Muscle of leg (tissue), 11 donors: Measurements from ENCODE around the gene TTLL13. TPM values are rescaled to one million over a fixed set of nuclear protein-coding genes. Genes with fewer than 3 reads are reported as not detected.
A peak's percentile ranks its signal among the peaks of the same experiment; 100 is the strongest.
"Not testable (repeated sequence)": the region's sequence is repeated elsewhere in the genome, so short reads cannot be mapped to it uniquely, and the experiment has no call there.

ENCODE experiments used
- DNase-seq: peaks from one replicate; pipeline ENCODE4 v3.0.0; 2013
- H3K27ac ChIP-seq: one replicate; pipeline ENCODE4 v1.5.1; 2013; ENCODE audit warnings: mild to moderate bottlenecking, low read length, control low read depth
- H3K27me3 ChIP-seq: one replicate; pipeline ENCODE4 v1.6.1; 2013; ENCODE audit warnings: low read length; ENCODE audit not compliant: control insufficient read depth, insufficient read depth
- H3K36me3 ChIP-seq: one replicate; pipeline ENCODE4 v1.6.1; 2013; ENCODE audit warnings: low read length; ENCODE audit not compliant: control insufficient read depth, insufficient read depth
- H3K4me1 ChIP-seq: one replicate; pipeline ENCODE4 v1.6.1; 2013; ENCODE audit warnings: low read length; ENCODE audit not compliant: control insufficient read depth, insufficient read depth
- H3K4me3 ChIP-seq: one replicate; pipeline ENCODE4 v1.5.1; 2013; ENCODE audit warnings: low read length, control low read depth
- H3K9me3 ChIP-seq: replicated peaks from 2 replicates; pipeline ENCODE4 v1.6.1; 2013; ENCODE audit warnings: low read depth, low read length; ENCODE audit not compliant: control insufficient read depth
- WGBS: methylation state at CpG from one replicate; pipeline ENCODE4 v1.1.5; 2013; ENCODE audit warnings: missing lambda C conversion rate; ENCODE audit not compliant: insufficient coverage; 5-methylcytosine and 5-hydroxymethylcytosine counted together
- polyA plus RNA-seq, 8 donors: library from polyadenylated mRNA; unstranded; fragments of 120-200 nt; gene quantifications; one replicate each; pipeline versions ENCODE4 v1.2.1 to v1.2.3, GENCODE V29; 2013; ENCODE audit warnings: inconsistent platforms in 1 of 8, low replicate concordance in 1 of 8; ENCODE audit not compliant: insufficient read length in 8 of 8, insufficient read depth in 1 of 8
- total RNA-seq: library from RNA; stranded (reverse); fragments of 120-200 nt; gene quantifications from one replicate; pipeline ENCODE4 v1.2.4, GENCODE V29; 2013

TTLL13 gene
- total and polyA plus RNA-seq, 9 donors: 0.09 to 0.86 (median 0.11) TPM; not detected in 4

DNA sequence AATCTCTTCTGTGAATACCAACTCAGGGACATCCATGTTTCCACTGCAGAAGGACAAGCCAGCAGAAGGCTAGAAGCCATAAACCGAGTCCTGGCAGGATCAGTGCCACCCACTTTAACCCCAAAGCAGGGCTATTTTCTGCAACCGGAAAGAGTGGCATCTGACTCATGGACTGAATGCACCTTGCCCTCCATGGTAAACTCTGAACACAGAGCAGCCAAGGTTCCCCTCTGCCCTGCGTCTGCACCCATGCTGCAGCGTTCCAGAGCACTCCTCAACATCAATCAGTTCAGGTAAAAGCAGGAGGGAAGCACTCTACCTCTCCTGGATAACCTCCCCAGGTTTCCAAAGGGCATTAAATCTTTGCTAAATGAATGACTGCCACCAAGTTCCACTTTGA is 15.3 kb downstream of the TTLL13 start:
- peaks cover 16% of the 10 kb centered on the region for H3K36me3 ChIP-seq
- H3K4me3 ChIP-seq: peak overlapping the region; percentile 96
- H3K27ac ChIP-seq: peak overlapping the region; percentile 97
- WGBS: 46% methylated on average over 3 of the region's 4 CpGs
- no peaks in the 10 kb centered on the region for H3K27me3 ChIP-seq
- peaks cover 17% of the 10 kb centered on the region for H3K4me1 ChIP-seq
- DNase-seq: no peak
- no peaks in the 10 kb centered on the region for H3K9me3 ChIP-seq

DNA sequence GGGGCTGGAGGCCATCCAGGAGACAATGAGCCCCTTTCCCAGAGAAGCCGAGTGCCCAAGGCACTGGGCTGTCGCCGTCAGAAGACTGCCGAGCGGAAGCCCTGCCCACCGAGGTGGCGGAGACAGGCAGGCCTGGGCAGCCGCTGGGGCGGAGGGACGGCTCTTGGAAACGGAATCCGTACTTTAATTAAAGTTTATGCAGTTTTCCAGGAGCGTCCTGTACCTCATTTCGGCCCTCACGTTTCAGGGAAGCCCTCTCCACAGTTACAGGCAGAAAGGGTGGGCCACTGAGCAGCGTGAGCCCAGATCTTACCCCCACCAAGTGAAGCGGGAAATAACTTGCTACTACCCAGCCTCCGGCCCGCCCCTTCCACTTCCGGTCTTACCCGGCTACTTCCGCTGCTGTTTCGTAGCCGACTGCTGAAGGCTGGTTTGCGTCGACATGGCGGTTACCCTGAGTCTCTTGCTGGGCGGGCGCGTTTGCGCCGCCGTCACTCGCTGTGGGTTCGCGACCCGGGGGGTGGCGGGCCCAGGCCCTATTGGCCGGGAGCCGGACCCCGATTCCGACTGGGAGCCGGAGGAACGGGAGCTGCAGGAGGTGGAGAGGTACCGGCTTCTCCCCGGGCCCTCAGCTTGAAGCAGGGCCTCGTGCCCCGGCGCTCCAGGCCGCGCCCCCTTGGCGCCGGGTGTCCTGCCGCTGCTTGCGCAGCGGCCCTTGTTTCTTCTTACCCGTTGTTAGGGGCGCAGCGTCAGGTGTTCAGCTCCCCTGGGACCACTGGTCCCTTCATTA is 16.1 kb downstream of the TTLL13 start, which contains the start of gene NGRN:
Gene NGRN (plus strand): TSS at position 402 of the 790 bp plus-strand sequence. CDS start 41 bp downstream, at position 443.
- Histone ChIP-seq H3K27ac (peak within 1 kb of the TSS; percentile 97), H3K9me3 (no peaks in the 10 kb centered on the region), H3K4me1 (peaks cover 23% of the 10 kb centered on the region), H3K36me3 (peaks cover 23% of the 10 kb centered on the region), H3K4me3 (peak within 1 kb of the TSS; percentile 96), H3K27me3 (no peaks in the 10 kb centered on the region)
- DNase-seq: peak; percentile 98
- WGBS: under 1% methylated on average over 58 of the region's 59 CpGs

DNA sequence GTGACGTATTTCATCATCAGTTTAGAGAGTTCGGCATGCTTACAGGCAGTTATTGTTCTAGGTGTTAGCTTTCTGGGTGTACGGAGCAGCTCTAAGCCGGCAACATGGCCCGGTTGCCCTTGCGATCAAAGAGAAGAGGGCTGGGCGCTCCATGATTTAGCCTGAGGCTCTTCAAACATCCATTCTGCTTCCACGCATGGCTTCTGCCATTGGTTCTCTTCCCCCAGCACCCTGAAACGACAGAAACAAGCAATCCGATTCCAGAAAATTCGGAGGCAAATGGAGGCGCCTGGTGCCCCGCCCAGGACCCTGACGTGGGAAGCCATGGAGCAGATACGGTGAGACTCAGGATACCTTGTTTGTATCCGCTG is 16.7 kb downstream of the TTLL13 start:
- H3K36me3 ChIP-seq: peaks cover 29% of the 10 kb centered on the region
- 0% methylated on average over 10 of the region's 16 CpGs for WGBS
- peak overlapping the region; percentile 96 for H3K4me3 ChIP-seq
- no peak for DNase-seq
- H3K9me3 ChIP-seq: no peaks in the 10 kb centered on the region
- peak overlapping the region; percentile 97 for H3K27ac ChIP-seq
- H3K27me3 ChIP-seq: no peaks in the 10 kb centered on the region
- peaks cover 27% of the 10 kb centered on the region for H3K4me1 ChIP-seq

DNA sequence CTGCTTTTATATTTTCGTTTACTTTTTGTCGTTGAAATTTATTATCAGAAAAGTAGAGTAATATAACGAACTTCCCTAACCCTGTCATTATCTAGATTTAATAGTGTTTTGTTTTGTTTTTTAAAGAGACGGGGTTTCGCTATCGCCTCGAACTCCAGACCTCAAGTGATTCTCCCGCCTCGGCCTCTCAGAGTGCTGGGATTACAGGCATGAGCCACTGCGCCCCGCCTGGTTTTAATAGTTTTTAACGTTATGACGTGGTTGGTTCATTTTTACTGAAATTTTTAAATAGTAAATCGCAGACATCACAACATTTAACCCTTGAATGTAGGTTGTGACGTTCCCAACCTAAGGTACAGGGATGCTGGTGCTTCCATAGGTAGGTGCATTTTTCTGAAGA is 17.1 kb downstream of the TTLL13 start:
- no peaks in the 10 kb centered on the region for H3K27me3 ChIP-seq
- peak; percentile 32 for DNase-seq
- no CpG with 5 or more reads among the region's 15 CpGs for WGBS
- H3K4me3 ChIP-seq: peak overlapping the region; percentile 96
- H3K9me3 ChIP-seq: no peaks in the 10 kb centered on the region
- H3K4me1 ChIP-seq: peaks cover 30% of the 10 kb centered on the region
- peaks cover 33% of the 10 kb centered on the region for H3K36me3 ChIP-seq
- H3K27ac ChIP-seq: peak overlapping the region; percentile 97

DNA sequence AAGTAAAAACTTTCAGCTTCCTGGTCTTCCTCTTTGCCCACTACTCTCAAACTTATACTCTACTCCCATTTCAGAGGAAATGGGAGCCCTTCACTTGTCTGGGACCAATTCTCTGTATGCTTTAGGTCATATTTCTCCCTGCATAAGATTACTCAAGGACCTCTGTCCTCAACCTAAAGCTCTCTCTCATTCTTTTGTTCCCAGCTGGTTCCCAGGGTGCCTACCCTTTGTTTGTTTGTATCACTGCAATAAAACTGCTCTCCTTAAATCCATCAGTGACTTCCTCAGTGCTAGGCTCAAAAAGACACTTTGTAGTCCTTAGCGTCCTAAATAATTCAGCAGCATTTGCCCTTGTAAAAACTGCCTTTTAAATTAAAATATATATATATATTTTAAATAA is 19.1 kb downstream of the TTLL13 start:
- no peaks in the 10 kb centered on the region for H3K27me3 ChIP-seq
- H3K4me3 ChIP-seq: no peak overlapping the region
- no peaks in the 10 kb centered on the region for H3K9me3 ChIP-seq
- H3K27ac ChIP-seq: no peak overlapping the region
- no CpG with 5 or more reads among the region's 1 CpG for WGBS
- DNase-seq: no peak
- H3K4me1 ChIP-seq: peaks cover 34% of the 10 kb centered on the region
- peaks cover 50% of the 10 kb centered on the region for H3K36me3 ChIP-seq

DNA sequence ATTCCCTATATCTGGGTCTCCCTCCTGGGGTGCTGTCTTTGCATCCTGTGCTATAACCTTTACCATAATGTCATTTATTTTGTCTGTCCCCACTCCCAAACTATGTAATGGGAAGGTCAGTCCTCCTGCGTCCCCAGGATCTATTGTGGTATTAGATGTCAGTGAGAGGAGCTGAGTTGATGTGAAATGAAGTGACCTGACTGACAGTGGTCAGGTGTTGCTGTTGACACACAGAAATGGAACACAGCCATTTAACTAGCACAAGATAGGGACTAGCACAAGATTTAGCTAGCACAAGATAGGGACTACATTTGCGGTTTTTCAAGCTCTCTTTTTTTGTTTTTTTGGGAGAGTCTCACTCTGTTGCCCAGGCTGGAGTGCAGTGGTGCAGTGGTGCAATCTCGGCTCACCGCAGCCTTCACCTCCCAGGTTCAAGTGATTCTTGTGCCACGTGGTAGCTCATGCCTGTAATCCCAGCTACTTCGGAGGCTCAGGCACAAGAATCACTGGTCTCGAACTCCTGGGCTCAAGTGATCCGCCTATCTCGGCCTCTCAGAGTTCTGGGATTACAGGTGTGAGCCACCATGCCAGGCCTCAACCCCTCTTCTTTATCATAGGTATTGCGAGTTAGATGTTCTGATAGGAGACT is 21.3 kb downstream of the TTLL13 start:
- DNase-seq: peak; percentile 30
- H3K36me3 ChIP-seq: peaks cover 62% of the 10 kb centered on the region
- peak overlapping the region; percentile 42 for H3K27ac ChIP-seq
- no peaks in the 10 kb centered on the region for H3K27me3 ChIP-seq
- 93% methylated on average over 5 of the region's 10 CpGs for WGBS
- no peak overlapping the region for H3K4me3 ChIP-seq
- peaks cover 29% of the 10 kb centered on the region for H3K4me1 ChIP-seq
- H3K9me3 ChIP-seq: no peaks in the 10 kb centered on the region

DNA sequence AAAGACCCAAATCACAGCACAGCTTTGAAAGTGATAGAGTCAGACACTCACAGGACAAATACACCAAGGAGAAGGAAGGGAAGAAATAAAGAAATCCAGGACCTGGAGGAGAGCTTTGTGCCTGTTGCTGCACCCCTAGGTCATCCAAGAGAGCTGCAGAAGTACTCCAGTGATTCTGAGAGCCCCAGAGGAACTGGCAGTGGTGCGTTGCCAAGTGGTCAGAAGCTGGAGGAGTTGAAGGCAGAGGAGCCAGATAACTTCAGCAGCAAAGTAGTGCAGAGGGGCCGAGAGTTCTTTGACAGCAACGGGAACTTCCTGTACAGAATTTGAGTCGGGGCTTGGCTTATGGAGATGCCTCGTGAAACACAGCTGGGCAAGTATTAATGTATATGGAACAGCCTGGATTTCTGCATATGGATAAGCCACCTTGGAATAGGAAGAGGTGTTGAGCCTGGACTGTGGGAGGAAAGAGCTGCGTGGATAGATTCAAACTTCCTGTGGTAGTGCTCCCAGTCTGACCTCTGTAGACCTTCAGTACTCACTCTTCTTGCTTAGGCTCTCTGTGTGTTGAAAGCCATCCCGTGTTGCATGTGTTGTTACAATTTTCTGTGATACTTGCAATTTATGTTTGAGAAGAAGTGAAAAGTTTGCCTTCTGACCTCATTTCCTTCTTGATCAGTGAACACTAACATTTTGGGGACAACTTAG is 22.3 kb downstream of the TTLL13 start:
- H3K27me3 ChIP-seq: no peaks in the 10 kb centered on the region
- DNase-seq: no peak
- H3K36me3 ChIP-seq: peaks cover 62% of the 10 kb centered on the region
- no peak overlapping the region for H3K27ac ChIP-seq
- H3K9me3 ChIP-seq: no peaks in the 10 kb centered on the region
- WGBS: 53% methylated on average over 5 of the region's 7 CpGs
- H3K4me3 ChIP-seq: no peak overlapping the region
- H3K4me1 ChIP-seq: peaks cover 27% of the 10 kb centered on the region

DNA sequence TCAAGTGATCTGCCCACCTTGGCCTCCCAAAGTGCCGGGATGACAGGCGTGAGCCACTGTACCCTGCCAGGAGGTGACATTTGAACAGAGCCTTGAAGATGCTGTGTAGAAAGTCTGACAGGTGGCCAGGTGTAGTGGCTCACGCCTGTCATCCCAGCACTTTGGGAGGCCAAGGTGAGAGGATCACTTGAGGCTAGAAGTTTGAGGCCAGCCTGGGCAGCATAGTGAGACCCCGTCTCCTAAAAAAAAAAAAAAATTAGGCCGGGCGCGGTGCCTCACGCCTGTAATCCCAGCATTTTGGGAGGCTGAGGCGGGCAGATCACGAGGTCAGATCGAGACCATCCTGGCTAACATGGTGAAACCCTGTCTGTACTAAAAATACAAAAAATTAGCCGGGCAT is 29.1 kb downstream of the TTLL13 start:
- H3K27ac ChIP-seq, H3K9me3 ChIP-seq, H3K27me3 ChIP-seq, DNase-seq, H3K4me3 ChIP-seq, H3K4me1 ChIP-seq: not testable (repeated sequence)
- H3K36me3 ChIP-seq: peaks cover 12% of the 10 kb centered on the region
- WGBS: 100% methylated on average over 6 of the region's 12 CpGs

DNA sequence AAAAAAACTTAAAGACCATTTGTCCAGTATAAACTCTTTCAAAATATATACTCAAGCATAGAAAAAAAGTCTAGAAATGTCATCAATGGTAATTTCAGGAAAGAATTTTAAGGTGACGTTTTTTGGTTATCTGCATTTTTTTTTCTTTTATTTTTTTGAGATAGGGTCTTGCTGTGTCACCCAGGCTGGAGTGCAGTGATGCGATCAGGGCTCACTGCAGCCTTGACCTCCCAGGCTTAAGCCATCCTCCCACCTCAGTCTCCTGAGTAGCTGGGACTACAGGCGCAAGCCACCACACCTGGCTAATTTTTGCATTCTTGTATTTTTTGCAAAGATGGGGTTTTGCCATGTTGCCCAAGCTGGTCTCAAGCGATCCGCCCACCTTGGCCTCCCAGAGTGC is 31.4 kb downstream of the TTLL13 start:
- H3K4me3 ChIP-seq, H3K36me3 ChIP-seq, H3K27ac ChIP-seq, H3K27me3 ChIP-seq, H3K4me1 ChIP-seq, H3K9me3 ChIP-seq, DNase-seq: not testable (repeated sequence)
- 64% methylated on average over 2 of the region's 5 CpGs for WGBS

DNA sequence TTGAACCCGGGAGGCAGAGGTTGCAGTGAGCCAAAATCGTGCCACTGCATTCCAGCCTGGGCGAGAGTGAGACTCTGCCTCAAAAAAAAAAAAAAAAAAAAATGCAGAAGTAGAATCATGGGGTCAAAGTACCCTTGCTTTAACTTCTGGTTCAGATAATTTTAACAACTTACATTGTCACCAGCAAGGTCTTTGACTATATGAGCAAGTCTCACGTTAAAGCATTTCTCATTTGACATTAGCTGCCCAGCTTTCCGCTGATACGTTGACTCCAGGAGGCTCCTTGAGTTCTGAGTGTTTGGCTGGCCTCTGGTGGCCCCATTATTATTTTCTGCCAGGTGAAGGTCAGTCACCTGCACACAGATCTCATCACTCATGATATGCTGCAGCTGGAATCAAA is 32.3 kb downstream of the TTLL13 start:
- H3K9me3 ChIP-seq, H3K4me1 ChIP-seq: not testable (repeated sequence)
- 49% methylated on average over 3 of the region's 6 CpGs for WGBS

More for the DNA sequence above, 32.3 kb downstream of the TTLL13 start:
- not testable (repeated sequence) for DNase-seq, H3K36me3 ChIP-seq, H3K4me3 ChIP-seq, H3K27ac ChIP-seq, H3K27me3 ChIP-seq
